Tibial nerve (tissue), 4 donors: ENCODE results near the gene FILIP1.

Experiments
- CTCF ChIP-seq, 5 experiments: fragments of 200-600 bp in 3 of 5; fragments of 450-650 bp in 2 of 5; sonication (generic) in 3 of 5; IDR thresholded peaks; one replicate each; pipeline ENCODE4 v1.5.1; 2016 to 2019; ENCODE audit warnings: antibody characterized with exemption in 5 of 5, mild to moderate bottlenecking in 3 of 5, moderate library complexity in 2 of 5
- EP300 ChIP-seq, 2 donors: sonication (generic); formaldehyde crosslinking; IDR thresholded peaks; one replicate each; pipeline ENCODE4 v1.6.1; 2017; ENCODE audit warnings: antibody characterized with exemption in 2 of 2, mild to moderate bottlenecking in 1 of 2
- POLR2A ChIP-seq, 2 donors: fragments of 450-650 bp; IDR thresholded peaks; one replicate each; pipeline ENCODE4 v1.6.1; 2017; ENCODE audit warnings: antibody characterized with exemption in 2 of 2, mild to moderate bottlenecking in 2 of 2, moderate library complexity in 2 of 2

- no peak for TF ChIP-seq CTCF (IDR thresholded peaks at IDR 0.05)
- TF ChIP-seq POLR2A (IDR thresholded peaks at IDR 0.05) = no peak
- no peak for TF ChIP-seq EP300 (IDR thresholded peaks at IDR 0.05)
Observed at GRCh38 chr6:75483136-75483952, 10.3 kb downstream of the FILIP1 start.
